ENCODE results near the gene CEP44.

The CEP44 gene, protein sequence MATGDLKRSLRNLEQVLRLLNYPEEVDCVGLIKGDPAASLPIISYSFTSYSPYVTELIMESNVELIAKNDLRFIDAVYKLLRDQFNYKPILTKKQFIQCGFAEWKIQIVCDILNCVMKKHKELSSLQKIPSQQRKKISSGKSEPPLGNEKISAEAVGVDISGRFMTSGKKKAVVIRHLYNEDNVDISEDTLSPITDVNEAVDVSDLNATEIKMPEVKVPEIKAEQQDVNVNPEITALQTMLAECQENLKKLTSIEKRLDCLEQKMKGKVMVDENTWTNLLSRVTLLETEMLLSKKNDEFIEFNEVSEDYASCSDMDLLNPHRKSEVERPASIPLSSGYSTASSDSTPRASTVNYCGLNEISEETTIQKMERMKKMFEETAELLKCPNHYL

DNA sequence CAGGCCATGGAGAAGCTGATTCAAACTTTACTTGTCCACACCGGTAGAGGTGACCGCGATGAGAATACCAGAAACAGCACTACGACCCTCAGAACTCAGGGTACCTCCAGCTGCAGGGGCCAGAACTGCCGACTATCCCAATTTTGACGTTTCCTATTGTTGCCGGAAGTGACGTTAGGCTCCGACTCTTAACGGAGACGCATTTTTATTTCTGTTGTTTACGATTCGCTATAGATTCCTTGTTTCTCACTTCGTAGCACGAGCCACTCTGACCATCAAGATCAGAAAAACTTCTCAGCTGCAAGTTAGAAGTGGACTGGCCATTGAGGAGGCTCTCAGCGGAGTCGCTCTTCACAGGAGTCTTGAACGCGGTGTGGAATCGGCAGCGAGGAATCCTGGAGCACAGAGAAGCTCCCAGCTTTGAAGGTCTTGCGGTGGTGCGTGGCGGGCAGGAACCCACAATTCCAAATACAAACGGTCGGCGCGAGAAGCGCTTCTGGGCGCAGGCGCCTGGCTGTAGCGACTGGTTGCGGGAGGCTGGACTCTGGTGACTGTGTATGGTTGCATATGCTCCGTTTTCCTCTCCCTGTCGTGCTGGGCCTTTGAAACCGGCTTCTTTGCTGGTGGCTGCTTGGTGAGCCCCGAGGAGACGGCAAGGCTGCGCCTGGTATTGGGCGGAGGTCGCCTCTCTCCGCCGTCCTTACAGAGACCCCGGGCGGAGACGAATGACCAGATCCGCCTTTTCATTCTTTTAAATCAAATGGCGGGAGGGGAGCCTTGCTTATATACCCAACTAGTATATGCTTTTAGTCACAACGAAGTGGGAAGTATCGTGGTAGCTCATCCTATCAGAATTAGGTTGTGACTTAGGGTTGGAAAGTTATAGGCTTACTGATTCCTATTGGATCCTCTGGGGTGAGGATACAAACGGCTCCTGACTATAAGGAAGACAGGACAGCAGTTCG lies at the start of gene CEP44, which contains the start of gene FBXO8:
Gene CEP44, plus strand, starts transcription at position 405 of the 965 bp plus-strand sequence. CDS start 15,211 bp downstream, outside the sequence.
Gene FBXO8, minus strand, starts transcription at position 161 of the 965 bp plus-strand sequence. CDS start 20,575 bp downstream, outside the sequence.
- peak; percentile 58 for DNase-seq (ENCODE audit: extremely low spot score)
- CTCF ChIA-PET: interaction anchor here (0.9 to 1.5 kb wide), 6 partner anchors 13 to 61 kb away, joined by 3 to 5 read pairs (median 4); no protein-coding TSS in a partner anchor
- TF ChIP-seq, protein P1, sequence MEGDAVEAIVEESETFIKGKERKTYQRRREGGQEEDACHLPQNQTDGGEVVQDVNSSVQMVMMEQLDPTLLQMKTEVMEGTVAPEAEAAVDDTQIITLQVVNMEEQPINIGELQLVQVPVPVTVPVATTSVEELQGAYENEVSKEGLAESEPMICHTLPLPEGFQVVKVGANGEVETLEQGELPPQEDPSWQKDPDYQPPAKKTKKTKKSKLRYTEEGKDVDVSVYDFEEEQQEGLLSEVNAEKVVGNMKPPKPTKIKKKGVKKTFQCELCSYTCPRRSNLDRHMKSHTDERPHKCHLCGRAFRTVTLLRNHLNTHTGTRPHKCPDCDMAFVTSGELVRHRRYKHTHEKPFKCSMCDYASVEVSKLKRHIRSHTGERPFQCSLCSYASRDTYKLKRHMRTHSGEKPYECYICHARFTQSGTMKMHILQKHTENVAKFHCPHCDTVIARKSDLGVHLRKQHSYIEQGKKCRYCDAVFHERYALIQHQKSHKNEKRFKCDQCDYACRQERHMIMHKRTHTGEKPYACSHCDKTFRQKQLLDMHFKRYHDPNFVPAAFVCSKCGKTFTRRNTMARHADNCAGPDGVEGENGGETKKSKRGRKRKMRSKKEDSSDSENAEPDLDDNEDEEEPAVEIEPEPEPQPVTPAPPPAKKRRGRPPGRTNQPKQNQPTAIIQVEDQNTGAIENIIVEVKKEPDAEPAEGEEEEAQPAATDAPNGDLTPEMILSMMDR (IDR thresholded peaks at IDR 0.05; ENCODE audit: control extremely low read depth, extremely low read depth, low read depth, missing control alignments): no peak
- POLR2A ChIA-PET: no interaction called here

DNA sequence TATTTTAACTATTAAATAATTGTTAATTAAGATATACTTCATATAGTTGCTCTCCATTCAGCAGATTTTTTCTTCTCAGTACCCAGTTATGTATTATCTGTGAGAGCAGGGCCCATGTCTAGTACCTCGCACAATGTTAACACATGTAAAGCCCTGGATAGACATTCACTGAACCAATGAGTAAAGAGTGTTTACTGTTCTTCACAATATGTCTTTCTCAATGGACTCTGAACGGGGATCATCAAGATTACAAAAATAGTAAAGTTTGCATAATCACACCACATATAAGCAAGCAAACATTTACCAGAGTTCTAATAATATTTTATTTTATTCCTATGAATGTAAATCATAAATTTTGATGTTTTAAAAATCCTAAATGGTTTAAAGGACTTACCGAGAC lies 47.4 kb upstream of the CEP44 start:
- TF ChIP-seq, protein P1 (IDR thresholded peaks at IDR 0.05; ENCODE audit: control extremely low read depth, extremely low read depth, low read depth, missing control alignments): no peak
- DNase-seq (ENCODE audit: extremely low spot score): no peak
- ChIA-PET CTCF (interaction anchor here (1.8 kb wide), 1 partner anchor 14 kb away, joined by 6 read pairs; no protein-coding TSS in a partner anchor), POLR2A (no interaction called here)

DNA sequence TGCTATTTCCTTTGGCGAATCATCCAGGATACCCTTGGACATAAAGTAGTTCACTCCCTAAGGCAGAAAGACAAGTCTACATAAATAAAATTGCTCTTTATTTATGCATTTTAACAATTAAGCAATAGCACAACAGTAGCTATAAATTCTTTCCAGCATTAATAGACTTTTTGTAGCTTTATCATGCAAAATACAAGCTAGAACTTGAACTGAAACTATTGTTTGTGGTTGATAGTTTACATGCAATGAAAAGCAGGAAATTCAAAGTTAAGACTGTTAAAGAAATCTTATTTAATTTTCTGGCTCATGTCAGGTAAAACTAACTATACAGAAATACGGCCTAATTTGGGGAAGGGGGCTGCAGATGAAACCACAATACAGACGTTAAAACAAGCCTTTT lies 42.5 kb upstream of the CEP44 start:
- DNase-seq (ENCODE audit: extremely low spot score): no peak
- TF ChIP-seq, protein P1 (IDR thresholded peaks at IDR 0.05; ENCODE audit: control extremely low read depth, extremely low read depth, low read depth, missing control alignments): no peak
- ChIA-PET POLR2A (no interaction called here), CTCF (no interaction called here)

DNA sequence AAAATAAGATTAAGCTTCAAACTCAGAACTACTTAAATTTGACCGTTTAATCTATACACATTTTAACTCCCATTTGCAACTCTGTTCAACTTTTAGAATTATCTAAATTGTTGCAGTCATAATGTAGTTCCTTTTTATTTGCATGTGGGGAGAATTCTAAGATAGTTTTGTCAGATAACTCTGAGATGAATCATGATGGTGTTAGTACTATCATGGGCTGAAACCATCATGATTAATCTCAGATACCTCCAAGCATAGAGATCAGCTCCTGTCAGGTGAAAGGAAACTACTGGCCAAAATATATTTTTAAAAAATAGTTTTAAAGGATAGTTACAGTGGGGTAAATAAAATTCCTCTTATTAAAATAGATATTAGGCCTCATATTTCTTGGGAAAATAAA lies 39.3 kb upstream of the CEP44 start:
- TF ChIP-seq, protein P1 (IDR thresholded peaks at IDR 0.05; ENCODE audit: control extremely low read depth, extremely low read depth, low read depth, missing control alignments): no peak
- POLR2A ChIA-PET: no interaction called here
- CTCF ChIA-PET: interaction anchor here (1.1 to 1.2 kb wide), 3 partner anchors 15 to 47 kb away, joined by 3 read pairs; no protein-coding TSS in a partner anchor
- no peak for DNase-seq (ENCODE audit: extremely low spot score)

DNA sequence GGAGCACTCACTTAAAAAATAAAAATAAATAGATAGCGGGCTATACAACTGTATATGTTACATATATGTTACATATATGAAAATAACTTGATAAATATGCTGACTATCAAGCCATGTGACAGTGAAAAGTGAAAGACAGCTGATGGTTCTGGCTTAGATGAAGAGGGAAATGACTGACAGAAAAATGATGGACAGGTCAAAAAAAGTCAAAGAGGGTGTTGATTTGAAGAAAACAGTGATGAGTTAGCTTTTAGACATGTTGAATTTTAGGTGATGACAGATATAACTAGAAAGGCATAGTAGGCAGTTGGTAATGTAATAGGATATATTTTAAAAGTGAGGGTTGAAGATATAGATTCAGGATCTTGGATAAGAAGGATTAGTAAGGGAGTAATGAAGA lies 38.0 kb upstream of the CEP44 start:
- CTCF ChIA-PET: interaction anchor here (1.1 to 2.0 kb wide), 3 partner anchors 11 to 34 kb away, joined by 3 to 6 read pairs (median 4); no protein-coding TSS in a partner anchor

More for the DNA sequence above, 38.0 kb upstream of the CEP44 start:
- POLR2A ChIA-PET: no interaction called here
- DNase-seq (ENCODE audit: extremely low spot score): no peak
- TF ChIP-seq, protein P1 (IDR thresholded peaks at IDR 0.05; ENCODE audit: control extremely low read depth, extremely low read depth, low read depth, missing control alignments): no peak
